ENCODE results near the gene TWIST1. TPM values are rescaled to one million over a fixed set of nuclear protein-coding genes. Genes with fewer than 3 reads are reported as not detected.

The TWIST1 gene
- total RNA-seq, 1 donor from 2014 or later, result not detected

DNA sequence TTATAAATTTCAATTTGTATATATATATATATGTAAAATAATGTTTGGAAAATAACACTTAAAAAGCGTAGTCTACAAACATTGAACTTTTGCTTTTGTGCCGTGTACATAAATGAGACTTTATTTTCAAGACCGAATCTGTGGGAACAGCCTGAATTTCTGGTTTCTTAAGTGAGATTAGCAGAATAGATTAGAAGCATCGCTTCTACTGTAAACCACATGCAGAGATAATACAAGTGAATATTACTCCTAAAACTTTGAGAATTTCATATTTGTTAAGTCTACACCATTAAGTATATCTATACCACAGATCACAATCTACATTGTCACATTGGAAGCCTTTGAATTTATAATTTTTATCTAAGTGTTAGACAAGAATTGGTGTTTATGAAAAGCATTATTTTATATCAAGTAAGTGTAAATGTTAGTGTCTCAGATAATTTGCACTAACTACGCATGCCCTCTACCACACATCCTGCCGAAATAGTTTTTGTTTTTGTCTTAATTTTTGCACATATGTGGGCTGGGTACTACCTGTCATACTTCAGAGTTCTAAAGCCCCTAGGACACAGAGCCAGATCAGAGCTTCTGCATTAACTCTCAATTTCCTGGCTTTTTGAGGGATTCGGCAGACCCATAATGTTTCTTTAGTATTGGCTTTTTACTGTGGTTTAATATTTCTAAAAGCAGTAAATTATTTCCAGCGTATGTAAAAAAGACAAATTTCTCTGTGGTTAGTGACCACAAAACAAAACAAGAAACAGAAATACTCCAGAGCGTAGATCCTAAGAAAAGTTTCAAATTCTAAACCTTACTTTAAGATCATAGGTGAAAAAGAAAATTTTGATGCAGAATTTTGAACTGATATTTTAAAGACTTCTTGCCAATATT is 20.0 kb downstream of the TWIST1 start:
- no peaks in the 10 kb centered on the region for H3K4me1 ChIP-seq
- H3K36me3 ChIP-seq, result no peaks in the 10 kb centered on the region
- DNase-seq (no peak), ATAC-seq (no peak)
- intact Hi-C loops (cut with DNase I), result no loop called here
- no peak overlapping the region for H3K27ac ChIP-seq
- peaks cover 9% of the 10 kb centered on the region for H3K27me3 ChIP-seq (ENCODE audit: low read depth)
- TF ChIP-seq, protein P1, sequence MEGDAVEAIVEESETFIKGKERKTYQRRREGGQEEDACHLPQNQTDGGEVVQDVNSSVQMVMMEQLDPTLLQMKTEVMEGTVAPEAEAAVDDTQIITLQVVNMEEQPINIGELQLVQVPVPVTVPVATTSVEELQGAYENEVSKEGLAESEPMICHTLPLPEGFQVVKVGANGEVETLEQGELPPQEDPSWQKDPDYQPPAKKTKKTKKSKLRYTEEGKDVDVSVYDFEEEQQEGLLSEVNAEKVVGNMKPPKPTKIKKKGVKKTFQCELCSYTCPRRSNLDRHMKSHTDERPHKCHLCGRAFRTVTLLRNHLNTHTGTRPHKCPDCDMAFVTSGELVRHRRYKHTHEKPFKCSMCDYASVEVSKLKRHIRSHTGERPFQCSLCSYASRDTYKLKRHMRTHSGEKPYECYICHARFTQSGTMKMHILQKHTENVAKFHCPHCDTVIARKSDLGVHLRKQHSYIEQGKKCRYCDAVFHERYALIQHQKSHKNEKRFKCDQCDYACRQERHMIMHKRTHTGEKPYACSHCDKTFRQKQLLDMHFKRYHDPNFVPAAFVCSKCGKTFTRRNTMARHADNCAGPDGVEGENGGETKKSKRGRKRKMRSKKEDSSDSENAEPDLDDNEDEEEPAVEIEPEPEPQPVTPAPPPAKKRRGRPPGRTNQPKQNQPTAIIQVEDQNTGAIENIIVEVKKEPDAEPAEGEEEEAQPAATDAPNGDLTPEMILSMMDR (IDR thresholded peaks at IDR 0.05), result no peak
- no peak overlapping the region for H3K4me3 ChIP-seq
- no peaks in the 10 kb centered on the region for H3K9me3 ChIP-seq

GRCh38 chr7:19095353-19095860 is 22.0 kb downstream of the TWIST1 start:
- H3K36me3 ChIP-seq, result no peaks in the 10 kb centered on the region
- no peaks in the 10 kb centered on the region for H3K27me3 ChIP-seq (ENCODE audit: low read depth)
- ATAC-seq, result no peak
- intact Hi-C loops (cut with DNase I), result no loop called here
- no peaks in the 10 kb centered on the region for H3K4me1 ChIP-seq
- no peak overlapping the region for H3K27ac ChIP-seq
- TF ChIP-seq, protein P1 (IDR thresholded peaks at IDR 0.05), result no peak
- no peaks in the 10 kb centered on the region for H3K9me3 ChIP-seq
- H3K4me3 ChIP-seq, result no peak overlapping the region
- DNase-seq, result no peak

- Histone ChIP-seq H3K9me3 (no peaks in the 10 kb centered on the region), H3K36me3 (no peaks in the 10 kb centered on the region), H3K27me3 (ENCODE audit: low read depth) (no peaks in the 10 kb centered on the region), H3K4me3 (no peak overlapping the region), H3K4me1 (no peaks in the 10 kb centered on the region), H3K27ac (no peak overlapping the region)
- ATAC-seq (no peak), DNase-seq (no peak)
- intact Hi-C loops (cut with DNase I), result no loop called here
- TF ChIP-seq, protein P1 (IDR thresholded peaks at IDR 0.05), result no peak
Observed at GRCh38 chr7:19094598-19095352, 22.7 kb downstream of the TWIST1 start.

DNA sequence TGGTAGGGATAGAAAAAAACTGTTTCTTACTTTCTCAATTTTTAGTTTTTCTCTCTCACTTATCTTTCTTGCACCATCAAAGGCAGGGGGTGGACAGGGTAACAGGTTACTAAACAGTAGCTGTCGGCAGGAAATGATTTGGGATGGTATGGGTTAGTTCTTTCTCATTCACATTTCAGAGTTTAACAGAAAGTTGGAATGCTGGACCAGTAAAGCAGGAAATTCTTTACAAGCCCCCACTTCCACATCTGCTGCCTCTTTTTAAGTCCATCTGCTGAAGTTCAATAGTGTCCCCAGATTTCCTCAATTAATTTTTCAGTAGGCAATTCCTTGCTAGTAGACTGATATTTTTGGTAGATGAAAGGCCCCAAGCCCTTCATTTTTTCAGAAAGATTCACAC is 23.3 kb downstream of the TWIST1 start:
- no peaks in the 10 kb centered on the region for H3K4me1 ChIP-seq
- TF ChIP-seq, protein P1 (IDR thresholded peaks at IDR 0.05), result no peak
- intact Hi-C loops (cut with DNase I), result no loop called here
- no peak overlapping the region for H3K4me3 ChIP-seq
- H3K27ac ChIP-seq, result no peak overlapping the region
- ATAC-seq (no peak), DNase-seq (no peak)
- H3K27me3 ChIP-seq (ENCODE audit: low read depth), result no peaks in the 10 kb centered on the region
- H3K36me3 ChIP-seq, result no peaks in the 10 kb centered on the region
- no peaks in the 10 kb centered on the region for H3K9me3 ChIP-seq

DNA sequence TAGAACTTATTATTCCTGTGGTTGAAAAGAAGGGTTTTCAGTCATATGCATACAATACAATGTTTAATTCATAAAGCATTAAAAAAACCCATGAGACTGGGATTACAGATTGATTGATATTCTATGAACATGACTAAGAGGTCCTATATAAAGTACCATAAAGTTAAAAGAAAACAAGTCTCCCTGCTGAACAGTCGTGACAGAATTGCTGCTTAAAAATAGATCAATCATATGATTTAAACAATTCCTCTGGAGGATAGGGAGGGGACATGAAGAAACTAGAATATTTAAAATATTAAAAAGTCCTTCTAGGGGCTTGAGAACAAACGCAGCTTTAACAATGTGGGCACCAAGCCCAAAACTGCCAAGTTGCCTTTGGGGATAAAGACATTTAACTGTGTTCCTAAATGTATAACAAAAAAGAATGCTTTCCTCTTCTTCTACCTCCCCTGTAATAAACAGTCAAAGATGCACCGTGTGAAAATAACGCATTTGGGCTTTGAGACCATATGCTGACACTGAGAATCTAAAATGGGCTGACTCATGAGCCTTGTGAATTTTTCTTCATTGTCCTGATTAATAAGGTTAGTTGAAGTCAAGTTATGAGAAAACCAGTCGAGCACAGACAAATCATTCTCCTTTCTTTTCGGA is 25.8 kb downstream of the TWIST1 start:
- DNase-seq, result no peak
- Histone ChIP-seq H3K36me3 (no peaks in the 10 kb centered on the region), H3K4me1 (no peaks in the 10 kb centered on the region), H3K27me3 (ENCODE audit: low read depth) (no peaks in the 10 kb centered on the region), H3K9me3 (no peaks in the 10 kb centered on the region), H3K27ac (no peak overlapping the region), H3K4me3 (no peak overlapping the region)
- intact Hi-C loops (cut with DNase I), result no loop called here
- TF ChIP-seq, protein P1 (IDR thresholded peaks at IDR 0.05), result no peak
- ATAC-seq, result no peak
